D721Med (cell line): ENCODE results near the gene ROR1.

ENCODE experiments used
- DNase-seq: peaks from one replicate; pipeline ENCODE4 v3.0.0; 2011; ENCODE audit warnings: low spot score; ENCODE audit not compliant: insufficient read length
- FAIRE-seq: peaks from 2 replicates; lab custom pipeline; 2011; peaks lifted over from hg19 to GRCh38; lab: Jason Lieb, UNC
- TF ChIP-seq, protein P1 (sequence below): IDR thresholded peaks from 2 replicates; pipeline ENCODE4 v1.5.1; 2012; ENCODE audit warnings: mild to moderate bottlenecking, control low read depth; ENCODE audit not compliant: insufficient read depth; ENCODE audit errors: missing control alignments

ROR1 gene

GRCh38 chr1:63980740-63981407, 207.1 kb downstream of the ROR1 start:
- peak; percentile 46 for DNase-seq
- FAIRE-seq = peak; percentile 94
- TF ChIP-seq, protein P1, sequence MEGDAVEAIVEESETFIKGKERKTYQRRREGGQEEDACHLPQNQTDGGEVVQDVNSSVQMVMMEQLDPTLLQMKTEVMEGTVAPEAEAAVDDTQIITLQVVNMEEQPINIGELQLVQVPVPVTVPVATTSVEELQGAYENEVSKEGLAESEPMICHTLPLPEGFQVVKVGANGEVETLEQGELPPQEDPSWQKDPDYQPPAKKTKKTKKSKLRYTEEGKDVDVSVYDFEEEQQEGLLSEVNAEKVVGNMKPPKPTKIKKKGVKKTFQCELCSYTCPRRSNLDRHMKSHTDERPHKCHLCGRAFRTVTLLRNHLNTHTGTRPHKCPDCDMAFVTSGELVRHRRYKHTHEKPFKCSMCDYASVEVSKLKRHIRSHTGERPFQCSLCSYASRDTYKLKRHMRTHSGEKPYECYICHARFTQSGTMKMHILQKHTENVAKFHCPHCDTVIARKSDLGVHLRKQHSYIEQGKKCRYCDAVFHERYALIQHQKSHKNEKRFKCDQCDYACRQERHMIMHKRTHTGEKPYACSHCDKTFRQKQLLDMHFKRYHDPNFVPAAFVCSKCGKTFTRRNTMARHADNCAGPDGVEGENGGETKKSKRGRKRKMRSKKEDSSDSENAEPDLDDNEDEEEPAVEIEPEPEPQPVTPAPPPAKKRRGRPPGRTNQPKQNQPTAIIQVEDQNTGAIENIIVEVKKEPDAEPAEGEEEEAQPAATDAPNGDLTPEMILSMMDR = no peak

- FAIRE-seq = no peak
- TF ChIP-seq, protein P1 = no peak
- DNase-seq = no peak
These were observed 207.6 kb downstream of the ROR1 start for GRCh38 chr1:63981408-63981773.

- TF ChIP-seq, protein P1 = no peak
- no peak for FAIRE-seq
- no peak for DNase-seq
These were observed 208.4 kb downstream of the ROR1 start for GRCh38 chr1:63982201-63982600.

GRCh38 chr1:63983391-63984256, 209.8 kb downstream of the ROR1 start:
- no peak for DNase-seq
- FAIRE-seq = no peak
- TF ChIP-seq, protein P1 = no peak

DNA sequence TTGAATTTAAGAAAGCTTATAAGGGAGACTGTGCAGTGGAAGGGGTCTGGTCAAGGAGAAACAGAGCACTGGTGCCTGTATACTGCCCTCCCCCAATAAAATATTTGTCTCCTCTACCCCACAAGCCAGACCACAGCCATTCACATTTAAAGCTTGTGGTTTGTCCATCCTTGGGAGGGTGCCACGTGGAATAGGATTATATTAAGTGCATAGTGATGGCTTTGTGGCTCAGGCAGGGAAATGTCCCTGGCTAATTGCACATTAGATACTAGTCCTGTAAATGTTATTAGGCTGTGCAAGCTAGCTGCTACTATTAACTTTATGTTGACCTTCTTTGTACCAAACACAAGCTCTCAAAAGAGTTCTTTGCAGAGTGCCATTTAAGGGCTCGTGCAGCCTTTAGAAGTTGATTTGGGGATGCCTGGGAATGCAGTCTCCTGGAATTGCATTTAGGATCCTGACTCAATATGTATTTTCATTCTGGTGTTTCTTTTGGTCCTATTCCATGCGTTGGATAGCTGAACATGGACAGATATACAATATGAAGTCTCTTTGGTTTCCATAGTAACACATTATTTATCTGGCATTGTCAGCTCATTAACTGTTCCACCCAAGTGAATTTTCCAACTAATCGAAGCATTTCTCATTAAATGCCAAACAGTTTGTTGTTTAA, 210.6 kb downstream of the ROR1 start:
- TF ChIP-seq, protein P1 = no peak
- FAIRE-seq = no peak
- no peak for DNase-seq

DNA sequence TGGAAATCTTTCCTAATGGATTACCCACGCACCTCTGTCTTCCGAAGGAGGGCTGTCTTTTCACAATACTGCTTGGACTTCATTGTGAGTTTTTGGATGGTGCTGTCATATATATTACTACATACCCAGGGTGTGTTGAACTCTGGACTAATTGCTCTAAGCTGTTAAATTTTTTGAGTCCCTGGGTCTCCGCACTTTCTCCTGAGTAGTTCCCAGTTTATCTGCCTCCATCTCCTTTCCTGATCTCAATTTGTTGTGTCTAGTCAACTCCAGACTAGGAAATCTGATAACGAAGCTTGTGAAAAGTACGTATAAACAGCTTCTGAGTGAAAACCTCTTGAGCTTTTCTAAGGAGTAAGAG, 211.1 kb downstream of the ROR1 start:
- no peak for DNase-seq
- TF ChIP-seq, protein P1 = no peak
- FAIRE-seq = no peak
